ENCODE results near the gene DHRS2.
"Not testable (repeated sequence)": the region's sequence is repeated elsewhere in the genome, so short reads cannot be mapped to it uniquely, and the experiment has no call there.

Gene DHRS2

DNA sequence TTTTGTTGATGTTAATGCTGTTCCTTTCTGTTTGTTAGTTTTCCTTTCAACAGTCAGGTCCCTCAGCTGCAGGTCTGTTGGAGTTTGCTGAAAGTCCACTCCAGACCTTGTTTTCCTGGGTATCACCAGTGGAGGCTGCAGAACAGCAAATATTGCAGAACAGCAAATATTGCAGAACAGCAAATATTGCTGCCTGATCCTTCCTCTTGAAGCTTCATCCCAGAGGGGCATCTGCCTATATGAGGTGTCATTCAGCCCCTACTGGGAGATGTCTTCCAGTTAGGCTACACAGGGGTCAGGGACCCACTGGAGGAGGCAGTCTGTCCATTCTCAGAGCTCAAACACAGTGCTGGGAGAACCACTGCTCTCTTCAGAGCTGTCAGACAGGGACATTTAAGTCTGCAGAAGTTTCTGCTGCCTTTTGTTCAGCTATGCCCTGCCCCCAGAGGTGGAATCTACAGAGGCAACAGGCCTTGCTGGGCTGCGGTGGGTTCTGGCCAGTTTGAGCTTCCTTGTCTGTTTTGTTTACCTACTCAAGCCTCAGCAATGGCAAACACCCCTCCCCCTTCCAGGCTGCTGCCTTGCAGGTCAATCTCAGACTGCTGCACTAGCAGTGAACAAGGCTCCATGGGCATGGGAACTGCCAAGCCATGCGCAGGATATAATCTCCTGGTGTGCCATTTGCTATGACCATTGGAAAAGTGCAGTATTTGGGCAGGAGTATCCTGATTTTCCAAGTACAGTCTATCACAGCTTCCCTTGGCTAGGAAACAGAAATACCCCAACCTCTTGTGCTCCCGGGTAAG lies 53.7 kb downstream of the DHRS2 start:
- not testable (repeated sequence) for DNase-seq (ENCODE audit: low read depth in 2 of 2)

DNA sequence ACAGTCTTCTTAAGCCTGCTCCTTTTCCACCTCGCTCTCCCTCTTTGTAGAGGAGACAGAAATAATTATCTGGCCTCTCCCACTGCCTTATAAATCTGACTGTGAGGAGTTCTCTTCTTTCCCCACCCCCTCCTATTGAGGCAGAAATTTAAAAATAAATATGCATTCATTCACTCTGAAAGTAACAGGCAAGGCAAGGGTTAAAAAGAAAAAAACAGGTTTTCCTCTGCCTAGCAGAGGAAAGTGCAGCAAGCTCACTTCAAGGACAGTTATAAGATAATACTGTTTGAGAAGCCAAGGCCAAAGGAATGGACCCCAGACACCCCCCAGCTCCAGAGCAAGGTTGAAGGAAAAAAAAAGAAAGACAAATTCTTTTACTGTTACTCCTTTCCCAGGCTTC lies 56.3 kb downstream of the DHRS2 start:
- DNase-seq (ENCODE audit: low read depth in 2 of 2) = no peak

DNA sequence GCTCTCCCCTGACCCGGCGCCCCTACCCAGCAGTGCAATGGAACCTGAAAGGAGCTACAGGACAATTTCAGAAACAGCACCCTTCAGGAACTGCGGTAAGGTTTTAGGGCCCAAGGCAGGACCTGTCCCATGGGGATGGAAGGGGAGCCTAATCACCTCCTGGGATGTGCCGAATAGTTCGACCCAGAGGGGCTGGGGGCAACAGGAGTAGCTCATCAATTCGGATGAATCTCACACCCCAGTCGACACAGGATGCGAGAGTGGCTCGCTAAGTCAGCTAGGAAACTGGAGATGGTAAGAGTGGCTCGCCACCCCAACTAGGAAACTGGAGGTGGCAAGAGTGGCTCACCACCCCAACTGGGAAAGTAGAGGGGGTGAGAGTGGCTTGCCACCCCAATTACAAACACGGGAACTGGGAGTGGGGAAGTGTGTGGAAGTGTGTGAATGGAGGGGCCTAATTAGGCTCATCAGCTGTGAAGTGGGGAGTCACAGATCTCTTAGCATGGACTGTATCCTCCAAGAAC lies 57.1 kb downstream of the DHRS2 start:
- DNase-seq (ENCODE audit: low read depth in 2 of 2) = no peak

DNA sequence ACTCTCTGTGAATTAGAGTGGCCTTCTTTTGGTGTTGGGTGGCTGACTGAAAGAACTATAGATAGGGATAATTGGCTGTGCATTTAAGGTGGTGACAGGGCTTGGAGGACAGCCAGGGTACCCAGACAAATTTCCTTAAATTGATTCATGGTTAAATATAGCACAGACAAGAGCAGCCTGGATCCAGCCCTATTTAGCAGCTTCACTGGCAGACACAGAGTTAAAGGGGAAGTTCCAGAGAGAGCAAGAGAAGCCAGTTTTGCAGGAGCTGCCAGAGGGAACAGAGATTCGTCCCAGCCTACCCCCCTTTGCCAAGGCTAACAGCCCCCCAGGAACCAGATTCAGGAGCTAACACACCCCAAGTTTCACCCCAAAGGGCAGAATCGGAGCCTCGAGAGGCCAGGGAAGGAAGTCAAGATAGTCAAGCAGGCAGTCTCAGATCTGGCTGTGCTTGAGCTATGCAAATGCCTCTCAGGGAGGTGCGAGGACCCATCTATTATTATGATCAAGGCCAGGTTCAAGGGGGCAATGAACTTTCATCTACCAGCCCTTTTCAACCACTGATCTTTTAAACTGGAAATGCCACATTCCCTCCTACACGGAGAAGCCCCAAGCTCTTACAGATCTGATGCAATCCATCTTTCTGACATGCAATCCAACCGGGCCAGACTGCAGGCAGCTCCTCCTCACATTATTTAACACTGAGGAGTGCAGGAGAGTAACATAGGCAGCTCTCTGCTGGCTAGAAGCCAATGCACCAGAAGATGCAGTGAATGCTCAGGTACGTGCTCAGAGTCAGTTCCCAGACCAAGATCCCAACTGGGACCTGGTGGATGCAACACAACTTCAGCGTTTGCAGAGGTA lies 58.2 kb downstream of the DHRS2 start:
- DNase-seq (ENCODE audit: low read depth in 2 of 2) = no peak
